GM13977 (cell line): ENCODE measurements around the gene SLC7A14.

Experiments used
- DNase-seq: peaks from one replicate; pipeline ENCODE4 v3.0.0; 2012; ENCODE audit warnings: low spot score
- CTCF ChIP-seq: IDR thresholded peaks from 2 replicates; pipeline ENCODE4 v1.5.1; 2012; ENCODE audit warnings: mild to moderate bottlenecking, control low read depth; ENCODE audit not compliant: insufficient read depth; ENCODE audit errors: extremely low read depth, missing control alignments
- in situ Hi-C: fragments of 300-500 bp; cut with MboI; formaldehyde crosslinking; loops from one replicate; pipeline ENCODE4 v1.12.0; 2022; ENCODE audit warnings: low sequenced_read_pairs, low pct_unique_long_range_greater_than_20kb, mixed read lengths, inconsistent platforms; ENCODE audit not compliant: unreplicated experiment

Gene SLC7A14

GRCh38 chr3:170585937-170586310 is at the start of gene SLC7A14:
Gene SLC7A14 (minus strand): TSS chr3:170586075. CDS start chr3:170526936, 59,139 bp downstream.
- no peak for DNase-seq
- in situ Hi-C loops, result no loop called here
- no peak for TF ChIP-seq CTCF

GRCh38 chr3:170635385-170635735 is 49.5 kb upstream of the SLC7A14 start:
- in situ Hi-C loops, result no loop called here
- DNase-seq, result no peak

GRCh38 chr3:170634663-170635384 is 48.9 kb upstream of the SLC7A14 start:
- in situ Hi-C loops, result no loop called here
- TF ChIP-seq CTCF, result no peak
- peak; percentile 48 for DNase-seq

More at GRCh38 chr3:170635385-170635735, 49.5 kb upstream of the SLC7A14 start:
- no peak for TF ChIP-seq CTCF

- in situ Hi-C loops, result no loop called here
Measured at GRCh38 chr3:170633573-170633972, 47.7 kb upstream of the SLC7A14 start.

GRCh38 chr3:170632780-170633179 is 46.9 kb upstream of the SLC7A14 start:
- in situ Hi-C loops, result no loop called here
- TF ChIP-seq CTCF, result no peak
- peak; percentile 64 for DNase-seq

More at GRCh38 chr3:170633573-170633972, 47.7 kb upstream of the SLC7A14 start:
- DNase-seq, result no peak
- TF ChIP-seq CTCF, result no peak

- no peak for TF ChIP-seq CTCF
- no peak for DNase-seq
- in situ Hi-C loops, result no loop called here
Measured at GRCh38 chr3:170631755-170632488, 46.0 kb upstream of the SLC7A14 start.
